HFF-Myc (cell line): ENCODE measurements around the gene CFAP74.
"Not testable (repeated sequence)": the region's sequence is repeated elsewhere in the genome, so short reads cannot be mapped to it uniquely, and the experiment has no call there.

Source experiments
- DNase-seq: peaks from one replicate; pipeline ENCODE4 v3.0.0-alpha.2; 2011; ENCODE audit warnings: low read depth; ENCODE audit errors: extremely low read depth
- H3K4me3 ChIP-seq: replicated peaks from 2 replicates; pipeline ENCODE4 v1.5.1; 2011; ENCODE audit warnings: low read depth, mild to moderate bottlenecking, control low read depth, low read length
- TF ChIP-seq, protein P1 (sequence below): IDR thresholded peaks from 2 replicates; pipeline ENCODE4 v1.5.1; 2012; ENCODE audit warnings: mild to moderate bottlenecking, low read depth, low read length, control low read depth; ENCODE audit errors: missing control alignments

The CFAP74 gene

DNA sequence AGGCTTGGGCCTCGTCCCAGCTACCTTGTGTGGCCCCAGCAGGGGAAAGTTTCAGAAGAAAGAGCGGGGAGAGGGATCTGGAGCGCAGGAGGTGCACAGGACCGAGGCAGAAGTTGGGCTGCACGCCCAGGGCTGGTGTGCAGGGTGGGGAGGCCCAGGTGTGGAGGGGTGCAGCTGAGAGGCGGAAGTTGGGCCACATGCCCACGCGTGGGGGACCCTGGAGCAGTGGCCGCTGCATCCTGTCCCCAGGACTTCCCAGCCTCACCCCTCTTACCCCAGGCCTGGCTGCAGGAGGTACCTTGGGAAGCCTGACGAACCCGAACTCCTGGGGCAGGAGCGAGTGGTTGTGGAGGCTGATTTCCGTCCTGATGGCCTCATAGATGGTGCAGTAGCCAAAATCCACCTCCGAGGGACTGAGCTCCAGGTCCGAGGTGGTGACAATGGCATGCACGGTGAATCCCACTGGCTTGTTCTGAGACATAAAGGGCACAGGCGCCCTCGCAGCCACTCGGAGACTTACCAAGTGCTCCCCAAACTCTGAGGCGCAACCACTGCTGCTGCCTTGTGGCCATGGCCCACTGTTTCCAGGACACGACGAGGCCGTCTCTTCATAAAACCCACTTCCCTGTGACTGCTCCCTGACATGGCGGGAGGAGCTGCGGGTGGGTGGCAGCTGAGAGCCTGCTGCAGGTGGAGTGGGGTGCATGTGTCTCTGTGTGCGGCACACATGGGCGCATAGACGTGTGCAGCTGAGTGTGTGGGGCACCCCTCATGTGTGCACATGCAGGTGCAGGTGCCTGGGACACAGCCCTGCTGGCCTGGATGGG is 64.1 kb downstream of the CFAP74 start:
- DNase-seq: no peak
- TF ChIP-seq, protein P1, sequence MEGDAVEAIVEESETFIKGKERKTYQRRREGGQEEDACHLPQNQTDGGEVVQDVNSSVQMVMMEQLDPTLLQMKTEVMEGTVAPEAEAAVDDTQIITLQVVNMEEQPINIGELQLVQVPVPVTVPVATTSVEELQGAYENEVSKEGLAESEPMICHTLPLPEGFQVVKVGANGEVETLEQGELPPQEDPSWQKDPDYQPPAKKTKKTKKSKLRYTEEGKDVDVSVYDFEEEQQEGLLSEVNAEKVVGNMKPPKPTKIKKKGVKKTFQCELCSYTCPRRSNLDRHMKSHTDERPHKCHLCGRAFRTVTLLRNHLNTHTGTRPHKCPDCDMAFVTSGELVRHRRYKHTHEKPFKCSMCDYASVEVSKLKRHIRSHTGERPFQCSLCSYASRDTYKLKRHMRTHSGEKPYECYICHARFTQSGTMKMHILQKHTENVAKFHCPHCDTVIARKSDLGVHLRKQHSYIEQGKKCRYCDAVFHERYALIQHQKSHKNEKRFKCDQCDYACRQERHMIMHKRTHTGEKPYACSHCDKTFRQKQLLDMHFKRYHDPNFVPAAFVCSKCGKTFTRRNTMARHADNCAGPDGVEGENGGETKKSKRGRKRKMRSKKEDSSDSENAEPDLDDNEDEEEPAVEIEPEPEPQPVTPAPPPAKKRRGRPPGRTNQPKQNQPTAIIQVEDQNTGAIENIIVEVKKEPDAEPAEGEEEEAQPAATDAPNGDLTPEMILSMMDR: no peak
- no peak overlapping the region for H3K4me3 ChIP-seq

DNA sequence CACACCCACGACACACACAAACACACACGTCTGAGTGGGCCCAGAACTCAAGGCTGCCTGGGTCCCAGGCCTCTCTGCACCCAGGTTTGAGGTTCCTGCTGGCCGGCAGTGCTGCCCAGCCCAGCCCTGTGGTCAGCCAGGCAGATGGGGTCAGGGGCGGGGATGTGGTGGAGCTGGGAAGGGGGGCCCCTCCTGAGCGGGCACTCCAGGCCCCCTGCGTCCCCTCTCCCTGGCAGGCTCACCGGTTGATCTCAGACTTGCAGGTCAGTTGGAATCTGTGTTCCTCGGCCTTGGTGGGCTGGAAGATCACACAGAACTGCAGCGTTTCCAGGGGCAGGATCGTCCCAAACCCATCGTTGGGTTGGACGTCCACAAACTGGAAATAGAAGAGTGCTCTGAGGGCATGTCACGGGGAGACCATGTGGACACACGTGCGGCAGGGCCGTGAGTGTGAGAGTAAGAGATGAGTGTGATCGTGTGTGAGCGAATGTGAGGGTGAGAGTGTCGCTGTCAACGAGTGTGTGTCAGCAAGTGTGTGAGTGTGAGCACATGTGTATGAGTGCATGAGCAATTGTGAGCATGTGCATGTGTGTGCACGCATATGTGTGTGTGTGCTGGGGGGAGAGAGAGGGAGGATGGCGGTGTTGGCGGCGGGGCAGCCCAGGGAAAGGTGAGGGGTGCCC is 64.8 kb downstream of the CFAP74 start:
- TF ChIP-seq, protein P1: no peak
- DNase-seq: no peak
- no peak overlapping the region for H3K4me3 ChIP-seq

DNA sequence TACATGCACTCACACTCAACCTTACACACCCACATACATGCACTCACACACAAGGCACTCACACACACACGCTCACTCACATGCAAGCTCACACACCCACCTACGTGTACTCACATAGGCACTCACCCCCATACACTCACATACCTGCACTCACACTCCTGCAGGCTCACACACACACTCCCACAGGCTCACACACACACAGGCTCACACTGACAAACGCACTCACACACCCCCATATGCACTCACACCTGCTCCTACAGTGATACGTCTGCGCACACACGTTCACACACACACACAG is 65.4 kb downstream of the CFAP74 start:
- TF ChIP-seq, protein P1: no peak
- DNase-seq: no peak
- H3K4me3 ChIP-seq: no peak overlapping the region

DNA sequence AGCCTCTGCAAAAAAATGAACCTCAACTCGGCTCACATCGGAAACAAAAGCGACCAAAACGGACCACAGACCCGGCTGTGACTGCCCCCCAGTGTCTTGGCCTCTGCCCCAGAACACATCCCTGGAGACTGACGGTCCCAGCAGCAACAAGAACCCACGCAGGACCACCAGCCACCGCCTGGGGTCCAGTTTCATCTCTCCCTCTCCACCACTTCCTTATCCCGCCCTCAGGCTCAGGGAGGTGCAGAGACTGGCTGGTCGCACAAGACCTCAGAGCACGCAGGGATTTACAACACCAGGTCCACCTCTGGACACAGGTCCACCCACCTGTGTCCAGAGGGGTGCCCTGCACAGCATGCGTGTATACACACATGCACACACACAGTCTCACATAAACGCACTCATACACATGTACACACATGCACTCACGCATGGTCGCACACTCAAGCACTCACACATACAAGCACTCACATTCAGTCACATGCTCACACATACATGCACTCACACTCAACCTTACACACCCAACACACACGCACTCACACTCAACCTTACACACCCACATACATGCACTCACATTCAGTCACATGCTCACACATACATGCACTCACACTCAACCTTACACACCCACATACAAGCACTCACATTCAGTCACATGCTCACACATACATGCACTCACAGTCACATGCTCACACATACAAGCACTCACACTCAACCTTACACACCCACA is 65.9 kb downstream of the CFAP74 start:
- DNase-seq: no peak
- H3K4me3 ChIP-seq: no peak overlapping the region
- TF ChIP-seq, protein P1: no peak

DNA sequence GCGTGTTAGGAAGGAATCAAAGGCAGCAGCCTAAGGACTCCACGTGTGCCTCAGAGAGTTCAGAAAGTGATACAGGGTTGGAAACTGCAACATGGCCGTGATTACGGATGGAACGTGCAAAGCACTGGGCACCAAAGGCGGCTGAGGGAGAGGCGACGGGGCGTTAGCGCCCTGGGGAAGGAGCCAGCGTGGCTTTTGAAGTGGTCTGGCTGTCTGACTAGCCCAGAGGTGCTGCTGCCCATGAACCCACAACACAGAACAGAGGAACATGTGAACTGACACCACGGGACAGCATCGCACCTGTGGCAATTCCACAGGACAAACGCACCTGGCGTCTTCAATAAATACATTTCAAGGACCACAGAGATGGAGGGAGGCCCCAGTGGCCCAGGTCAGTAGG is 66.5 kb downstream of the CFAP74 start:
- TF ChIP-seq, protein P1: no peak
- no peak for DNase-seq
- no peak overlapping the region for H3K4me3 ChIP-seq

DNA sequence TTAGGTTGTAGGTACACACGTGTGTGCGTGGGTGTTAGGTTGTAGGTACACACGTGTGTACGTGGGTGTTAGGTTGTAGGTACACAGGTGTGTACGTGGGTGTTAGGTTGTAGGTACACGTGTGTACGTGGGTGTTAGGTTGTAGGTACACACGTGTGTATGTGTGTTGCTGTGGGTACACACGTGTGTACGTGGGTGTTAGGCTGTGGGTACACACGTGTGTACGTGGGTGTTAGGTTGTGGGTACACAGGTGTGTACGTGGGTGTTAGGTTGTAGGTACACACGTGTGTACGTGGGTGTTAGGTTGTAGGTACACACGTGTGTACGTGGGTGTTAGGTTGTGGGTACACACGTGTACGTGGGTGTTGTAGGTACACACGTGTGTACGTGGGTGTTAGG is 68.7 kb downstream of the CFAP74 start:
- H3K4me3 ChIP-seq, DNase-seq: not testable (repeated sequence)
